BLaER1 (cell line): ENCODE results near the gene SPAG6.

Source experiments
- H3K27ac ChIP-seq: shearing (Covaris generic); formaldehyde crosslinking; 2 replicates; pipeline ENCODE4 v1.8.1; 2022
- H3K27me3 ChIP-seq: shearing (Covaris generic); formaldehyde crosslinking; 2 replicates; pipeline ENCODE4 v1.8.1; 2022
- H3K36me3 ChIP-seq: shearing (Covaris generic); formaldehyde crosslinking; 2 replicates; pipeline ENCODE4 v1.8.1; 2022
- H3K4me1 ChIP-seq: shearing (Covaris generic); formaldehyde crosslinking; 2 replicates; pipeline ENCODE4 v1.8.1; 2022
- H3K4me2 ChIP-seq: shearing (Covaris generic); formaldehyde crosslinking; 2 replicates; pipeline ENCODE4 v1.8.1; 2022
- H3K4me3 ChIP-seq: shearing (Covaris generic); formaldehyde crosslinking; 2 replicates; pipeline ENCODE4 v1.8.1; 2022
- H3K9ac ChIP-seq: shearing (Covaris generic); formaldehyde crosslinking; 2 replicates; pipeline ENCODE4 v1.8.1; 2022
- H3K9me3 ChIP-seq: shearing (Covaris generic); formaldehyde crosslinking; 2 replicates; pipeline ENCODE4 v1.8.1; 2022
- H4K20me1 ChIP-seq: shearing (Covaris generic); formaldehyde crosslinking; 2 replicates; pipeline ENCODE4 v1.8.1; 2022
- Cebpa-rat ChIP-seq: shearing (Covaris generic); IDR thresholded peaks from 2 replicates; pipeline ENCODE4 v1.8.1; 2022

The SPAG6 gene

GRCh38 chr10:22460531-22461403 is 115.5 kb downstream of the SPAG6 start:
- peaks cover 8% of the 10 kb centered on the region; the same call in 1 of the 2 replicates for H3K9me3 ChIP-seq
- no peaks in the 10 kb centered on the region for H3K36me3 ChIP-seq
- no peak overlapping the region for H3K4me3 ChIP-seq
- no peak overlapping the region for H3K27ac ChIP-seq
- H3K9ac ChIP-seq: no peak overlapping the region
- H3K4me2 ChIP-seq: no peak overlapping the region
- H3K4me1 ChIP-seq: peaks cover 42% of the 10 kb centered on the region
- no peak for TF ChIP-seq Cebpa-rat
- H4K20me1 ChIP-seq: no peaks in the 10 kb centered on the region
- H3K27me3 ChIP-seq: no peaks in the 10 kb centered on the region

- no peak for TF ChIP-seq Cebpa-rat
- Histone ChIP-seq H3K27me3 (no peaks in the 10 kb centered on the region), H3K27ac (no peak overlapping the region), H3K4me2 (0 out of 2 replicates have a peak overlapping the region, but pooled peaks have one; percentile 79), H3K9ac (no peak overlapping the region), H3K4me1 (peaks cover 35% of the 10 kb centered on the region), H3K9me3 (peaks cover 8% of the 10 kb centered on the region; the same call in 1 of the 2 replicates), H3K4me3 (no peak overlapping the region), H3K36me3 (no peaks in the 10 kb centered on the region), H4K20me1 (no peaks in the 10 kb centered on the region)
Measured at GRCh38 chr10:22461891-22462290, 116.6 kb downstream of the SPAG6 start.

GRCh38 chr10:22463255-22463654 is 118.0 kb downstream of the SPAG6 start:
- H3K27ac ChIP-seq: peak overlapping the region; percentile 7; the same call in 1 of the 2 replicates
- peaks cover 8% of the 10 kb centered on the region; the same call in 1 of the 2 replicates for H3K9me3 ChIP-seq
- no peaks in the 10 kb centered on the region for H3K36me3 ChIP-seq
- TF ChIP-seq Cebpa-rat: no peak
- H3K4me3 ChIP-seq: no peak overlapping the region
- H3K4me1 ChIP-seq: peaks cover 35% of the 10 kb centered on the region
- H3K9ac ChIP-seq: no peak overlapping the region
- H4K20me1 ChIP-seq: no peaks in the 10 kb centered on the region
- no peaks in the 10 kb centered on the region for H3K27me3 ChIP-seq
- H3K4me2 ChIP-seq: peak overlapping the region; percentile 79

GRCh38 chr10:22464966-22465629 is 119.8 kb downstream of the SPAG6 start:
- H3K4me1 ChIP-seq: peaks cover 35% of the 10 kb centered on the region
- H3K4me2 ChIP-seq: peak overlapping the region; percentile 79

GRCh38 chr10:22466763-22467334 is 121.6 kb downstream of the SPAG6 start:
- Histone ChIP-seq H3K9ac (no peak overlapping the region), H3K36me3 (no peaks in the 10 kb centered on the region), H3K4me1 (peaks cover 35% of the 10 kb centered on the region), H3K4me2 (no peak overlapping the region), H3K27me3 (no peaks in the 10 kb centered on the region), H3K4me3 (no peak overlapping the region), H3K9me3 (no peaks in the 10 kb centered on the region), H3K27ac (no peak overlapping the region), H4K20me1 (no peaks in the 10 kb centered on the region)
- TF ChIP-seq Cebpa-rat: no peak

More at GRCh38 chr10:22464966-22465629, 119.8 kb downstream of the SPAG6 start:
- no peak for TF ChIP-seq Cebpa-rat
- H3K9ac ChIP-seq: no peak overlapping the region
- no peaks in the 10 kb centered on the region for H3K36me3 ChIP-seq
- H3K4me3 ChIP-seq: no peak overlapping the region
- peaks cover 7% of the 10 kb centered on the region; the same call in 1 of the 2 replicates for H3K9me3 ChIP-seq
- H3K27me3 ChIP-seq: no peaks in the 10 kb centered on the region
- peak overlapping the region; percentile 21; the same call in 1 of the 2 replicates for H3K27ac ChIP-seq
- H4K20me1 ChIP-seq: no peaks in the 10 kb centered on the region
